GM23248 (cell line): ENCODE data around the gene PLXDC2.

Experiments used
- EZH2 ChIP-seq: fragments of 200-600 bp; sonication (generic); IDR thresholded peaks from 2 replicates; pipeline ENCODE4 v1.6.1; 2018; ENCODE audit warnings: antibody characterized with exemption, mild to moderate bottlenecking; ENCODE audit not compliant: insufficient read depth, poor library complexity, severe bottlenecking
- EZH2phosphoT487 ChIP-seq: fragments of 200-600 bp; sonication (generic); IDR thresholded peaks from 2 replicates; pipeline ENCODE4 v1.6.1; 2018; ENCODE audit warnings: antibody characterized with exemption, moderate library complexity, mild to moderate bottlenecking, low read depth; ENCODE audit not compliant: insufficient read depth

- TF ChIP-seq EZH2phosphoT487 (no peak), EZH2 (no peak)
Measured at GRCh38 chr10:19974138-19974537, 157.9 kb downstream of the PLXDC2 start.
